Epidermal melanocyte (primary cell): ENCODE results near the gene PGS1.
"Not testable (repeated sequence)": the region's sequence is repeated elsewhere in the genome, so short reads cannot be mapped to it uniquely, and the experiment has no call there.

Experiments
- DNase-seq: peaks from one replicate; pipeline ENCODE4 v3.0.0; 2011; ENCODE audit warnings: low spot score; ENCODE audit not compliant: insufficient read length

The PGS1 gene

DNA sequence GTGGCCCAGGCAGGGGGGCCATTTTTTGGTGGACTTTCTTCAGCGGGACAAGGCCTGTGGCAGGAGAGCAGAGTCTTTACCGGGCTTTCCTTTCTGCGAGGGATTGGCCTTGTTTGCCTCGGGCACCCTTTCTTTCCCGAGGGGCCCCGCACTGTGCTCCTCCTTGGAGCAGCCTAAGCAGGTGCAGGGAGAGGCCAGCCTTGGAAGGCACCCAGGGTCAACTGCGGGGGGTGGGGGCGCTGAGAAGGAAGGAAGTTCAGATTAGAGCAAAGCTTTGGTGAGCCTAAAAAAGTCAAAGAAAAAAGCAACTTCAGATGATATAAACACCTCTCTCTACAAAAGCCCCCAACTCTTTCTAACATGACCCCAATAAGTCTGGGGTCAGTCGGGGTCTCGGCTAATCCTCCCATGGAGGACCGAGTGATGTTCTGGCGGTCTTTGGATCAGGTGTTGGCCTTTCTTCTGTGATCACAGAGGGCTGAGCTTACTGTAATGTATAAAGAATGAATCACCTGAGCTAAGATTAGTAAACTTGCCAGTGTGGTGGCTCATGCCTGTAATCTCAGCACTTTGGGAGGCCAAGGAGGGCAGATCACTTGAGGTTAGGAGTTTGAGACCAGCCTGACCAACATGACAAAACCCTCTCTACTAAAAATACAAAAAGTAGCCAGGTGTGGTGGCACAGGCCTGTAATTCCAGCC, 63.0 kb downstream of the PGS1 start:
- DNase-seq = no peak

DNA sequence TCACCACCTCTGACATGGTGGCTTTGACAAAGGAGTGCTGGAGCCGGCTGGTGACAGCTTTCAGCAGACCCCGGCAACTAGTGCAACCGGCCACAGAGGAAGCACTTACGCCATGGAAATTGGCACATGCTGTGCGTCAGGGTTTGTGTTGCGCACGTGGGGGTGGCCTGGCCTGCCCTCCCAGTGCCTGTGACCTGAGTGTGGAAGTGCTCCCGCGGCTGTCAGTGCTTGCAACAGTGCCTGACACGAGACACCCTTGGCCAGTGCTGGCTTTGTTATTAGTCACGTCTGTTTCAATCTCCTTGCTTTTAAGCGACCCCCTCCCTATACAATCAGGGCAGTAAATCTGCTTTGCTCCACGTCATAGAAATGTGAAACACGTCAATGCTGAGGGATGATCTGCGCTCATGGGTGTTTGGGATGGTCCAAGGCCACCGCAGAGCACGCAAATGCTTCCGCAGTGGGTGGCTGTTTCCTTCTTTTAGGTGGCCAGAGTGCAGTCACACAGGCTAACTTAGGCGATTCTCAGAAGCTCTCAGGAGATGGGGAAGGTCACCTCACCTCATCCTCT, 64.3 kb downstream of the PGS1 start:
- no peak for DNase-seq

DNA sequence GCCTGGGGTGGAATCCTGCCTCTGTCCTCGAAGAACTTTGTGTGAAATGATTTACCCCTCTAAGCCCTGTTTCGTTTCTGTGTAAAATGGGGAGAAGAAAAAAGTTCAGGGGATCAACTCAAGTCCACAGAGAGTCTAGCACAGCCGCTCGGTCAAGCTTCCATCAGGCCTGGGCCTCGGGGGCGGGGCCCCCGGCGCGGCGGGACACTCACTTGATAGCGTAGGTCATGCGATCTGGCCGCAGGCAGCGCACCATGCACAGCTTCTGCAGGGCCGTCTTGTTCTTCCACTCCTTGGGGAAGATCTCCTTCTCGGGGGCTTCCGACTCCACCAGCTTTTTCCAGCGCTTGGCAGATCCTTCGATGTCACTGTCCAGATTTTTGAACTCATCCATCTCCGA, 65.9 kb downstream of the PGS1 start:
- DNase-seq = no peak

DNA sequence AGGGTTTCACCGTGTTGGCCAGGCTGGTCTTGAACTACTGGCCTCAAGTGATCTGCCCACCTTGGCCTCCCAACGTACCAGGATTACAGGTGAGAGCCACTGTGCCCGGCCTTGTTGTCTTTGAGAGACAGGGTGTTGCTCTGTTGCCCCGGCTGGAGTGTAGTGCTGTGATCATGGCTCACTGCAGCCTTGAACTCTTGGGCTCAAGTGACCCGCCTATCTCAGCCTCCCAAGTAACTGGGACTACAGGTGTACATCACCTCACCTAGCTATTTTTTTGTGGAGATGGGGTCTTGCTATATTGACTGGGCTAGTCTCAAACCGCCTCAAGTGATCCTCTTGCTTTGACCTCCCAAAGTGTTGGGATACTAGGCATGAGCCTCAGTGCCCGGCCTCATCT, 68.4 kb downstream of the PGS1 start:
- DNase-seq = no peak

DNA sequence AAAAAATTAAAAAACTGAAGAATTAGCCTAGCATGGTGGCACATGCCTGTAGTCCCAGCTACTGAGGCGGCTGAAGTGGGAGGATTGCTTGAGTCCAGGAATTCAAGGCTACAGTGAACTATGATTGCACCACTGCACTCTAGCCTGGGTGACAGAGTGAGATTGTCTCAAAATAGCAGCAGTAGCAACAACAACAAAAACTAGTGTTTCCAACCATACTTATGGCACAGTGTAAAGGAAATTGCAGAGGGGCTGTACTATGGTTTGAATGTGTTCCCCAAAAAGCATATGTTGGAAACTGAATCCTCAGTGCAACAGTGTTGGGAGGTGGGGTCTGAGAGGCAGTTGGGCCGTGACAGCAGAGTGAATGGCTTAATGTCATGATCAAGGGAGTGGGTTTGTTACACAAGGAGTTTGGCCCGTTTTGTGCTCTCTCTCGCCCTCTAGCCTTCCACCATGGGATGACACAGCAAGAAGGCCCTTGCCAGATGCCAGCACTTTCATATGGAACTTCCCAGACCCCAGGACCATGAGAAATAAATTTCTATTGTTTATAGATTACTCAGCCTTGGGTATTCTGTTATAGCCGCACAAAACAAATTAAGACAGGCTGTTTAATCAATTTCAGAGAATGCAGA, 70.0 kb downstream of the PGS1 start:
- DNase-seq = no peak

DNA sequence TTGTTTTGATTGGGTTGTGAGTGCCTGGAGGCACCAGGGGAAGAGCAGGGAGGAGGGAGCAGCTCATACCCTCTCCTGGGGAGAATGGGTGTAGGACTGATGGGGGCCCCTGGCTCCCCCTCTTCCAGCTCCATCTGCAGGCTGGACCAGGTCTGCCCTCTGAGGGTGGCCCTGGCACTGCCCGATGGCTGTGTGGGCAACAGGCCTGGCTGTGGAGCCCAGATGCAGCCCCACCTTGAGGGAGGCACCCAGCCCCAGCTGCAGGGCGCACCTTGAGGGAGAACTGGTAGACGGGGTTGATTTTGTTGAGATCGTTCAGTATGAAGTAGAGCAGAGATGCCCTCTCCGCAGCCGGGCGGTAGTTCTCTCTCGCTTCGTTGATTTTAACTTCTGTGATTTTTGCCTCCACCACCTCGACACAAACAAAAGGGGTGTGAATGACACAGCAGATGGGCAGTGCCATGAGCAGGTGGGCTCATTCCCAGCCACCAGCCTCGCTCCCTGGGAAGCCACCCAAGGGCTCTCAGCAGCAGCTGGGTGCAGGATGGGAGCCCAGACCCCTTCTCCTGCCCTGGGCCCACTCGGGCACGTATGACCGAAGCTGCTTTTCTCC, 71.6 kb downstream of the PGS1 start:
- no peak for DNase-seq

DNA sequence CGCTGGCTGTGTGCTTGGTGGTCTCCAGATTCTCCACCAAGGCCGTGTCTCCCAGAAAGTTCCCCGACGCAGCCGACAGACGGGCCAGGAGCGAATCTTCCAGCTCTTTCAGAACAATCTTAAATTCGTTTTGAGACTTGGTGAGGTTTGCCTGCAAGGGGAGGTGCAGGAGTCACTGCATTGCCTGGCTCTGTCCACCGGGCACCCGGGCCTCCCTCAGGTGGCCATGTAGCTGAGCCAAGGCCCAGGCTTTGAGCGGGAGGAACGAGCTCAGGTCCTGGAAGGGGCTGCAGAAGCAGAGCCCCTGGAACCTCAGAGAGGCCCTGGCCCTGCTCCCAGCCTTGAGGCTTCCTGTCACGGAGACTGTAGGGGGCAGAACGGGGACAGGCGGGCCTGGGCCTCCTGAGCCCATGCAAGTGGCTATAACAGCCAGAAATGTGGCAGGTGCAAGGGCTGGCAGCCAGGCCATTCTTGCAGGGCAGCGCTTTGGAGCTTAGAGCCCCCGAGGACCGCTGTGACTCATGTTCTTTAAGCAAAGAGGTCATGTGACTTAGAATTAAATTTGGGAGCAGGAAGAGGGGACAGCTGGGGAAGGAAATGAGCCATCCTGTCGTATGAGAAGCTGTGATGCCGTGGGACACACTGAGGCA, 72.4 kb downstream of the PGS1 start:
- DNase-seq = no peak

DNA sequence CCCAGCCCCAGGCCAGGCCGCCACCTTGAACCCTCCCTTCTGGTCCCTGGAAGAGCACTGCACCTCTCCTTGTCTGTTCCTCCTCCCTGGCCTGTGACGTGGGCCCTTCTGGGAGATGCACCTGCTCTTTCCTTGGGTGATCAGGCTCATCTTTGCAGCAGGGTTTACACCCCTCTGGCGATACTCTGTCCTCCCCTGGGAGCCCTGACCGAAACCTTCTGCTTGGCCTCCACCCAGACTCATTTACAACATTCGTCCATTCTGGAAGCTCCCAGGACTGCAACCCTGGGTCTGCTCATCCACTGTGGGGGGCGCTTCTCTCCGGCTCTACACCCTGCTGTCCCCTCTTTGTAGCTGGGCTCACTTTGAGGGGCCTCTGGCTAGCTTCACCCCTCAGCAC, 73.3 kb downstream of the PGS1 start:
- no peak for DNase-seq

DNA sequence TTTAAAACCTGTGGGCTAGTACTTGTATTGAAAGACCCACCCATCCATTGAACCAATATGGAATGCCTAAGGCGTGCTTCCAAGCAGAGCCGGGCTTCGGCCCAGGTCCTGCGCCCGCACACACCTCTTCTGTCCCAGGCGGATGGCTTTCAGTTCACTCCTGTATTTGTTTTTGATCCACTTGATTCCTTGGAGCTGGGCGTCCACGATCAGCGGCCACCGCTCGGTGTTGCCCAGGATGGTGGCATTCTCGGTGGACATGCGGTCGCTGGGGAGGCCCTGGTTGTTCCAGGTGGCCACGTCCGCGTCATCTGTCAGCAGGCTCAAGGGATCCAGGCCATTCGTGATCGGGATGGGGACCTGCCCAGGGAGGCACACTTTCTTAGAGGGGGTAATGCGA, 75.9 kb downstream of the PGS1 start:
- no peak for DNase-seq

DNA sequence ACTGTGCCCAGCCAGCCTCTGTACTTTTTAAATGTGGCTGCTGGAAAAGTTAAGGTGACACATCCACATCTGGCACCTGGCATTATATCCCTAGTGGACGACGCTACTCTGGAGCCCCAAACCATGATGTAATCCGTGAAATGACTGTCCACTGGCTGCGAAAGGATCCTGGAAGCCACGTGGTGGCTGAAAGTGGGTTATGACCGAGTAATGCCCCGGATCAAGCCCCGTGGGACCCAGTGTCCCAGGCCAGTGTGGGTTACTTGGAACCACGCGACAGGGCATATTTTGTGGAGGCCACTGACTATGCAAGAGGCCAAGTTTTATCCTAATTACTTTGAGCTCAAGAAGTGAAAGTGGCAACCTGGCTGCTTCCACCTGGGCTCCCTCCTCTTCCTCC, 79.6 kb downstream of the PGS1 start:
- DNase-seq = no peak

DNA sequence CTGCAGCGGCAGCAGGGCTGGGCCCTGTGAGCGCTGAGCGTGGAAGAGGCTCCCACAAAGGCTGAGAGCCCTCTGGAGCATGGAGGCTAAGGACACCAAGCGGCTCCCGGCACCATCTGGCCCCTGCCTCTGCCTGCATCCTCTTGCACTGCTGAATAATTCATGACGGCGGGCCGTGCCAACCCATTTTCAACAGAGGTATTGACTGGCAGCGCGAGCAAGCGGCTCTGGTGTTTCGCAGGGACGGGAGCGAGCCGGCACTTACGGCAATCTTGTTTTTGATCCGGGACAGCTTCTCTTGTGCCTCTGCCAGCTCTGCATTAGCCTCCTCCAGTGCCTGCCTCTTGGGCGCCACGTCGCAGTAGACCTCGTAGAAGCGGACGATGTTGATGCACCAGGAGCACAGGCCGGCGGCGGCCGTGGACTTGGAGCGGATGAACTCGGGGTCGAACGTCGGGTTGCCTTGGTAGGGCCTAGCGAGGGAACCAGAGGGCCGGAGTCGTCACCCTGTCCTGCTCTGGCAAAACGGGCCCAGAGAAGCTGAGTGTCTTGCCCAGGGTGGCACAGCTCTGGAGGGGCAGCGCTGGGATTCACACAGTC, 80.4 kb downstream of the PGS1 start:
- DNase-seq = no peak

DNA sequence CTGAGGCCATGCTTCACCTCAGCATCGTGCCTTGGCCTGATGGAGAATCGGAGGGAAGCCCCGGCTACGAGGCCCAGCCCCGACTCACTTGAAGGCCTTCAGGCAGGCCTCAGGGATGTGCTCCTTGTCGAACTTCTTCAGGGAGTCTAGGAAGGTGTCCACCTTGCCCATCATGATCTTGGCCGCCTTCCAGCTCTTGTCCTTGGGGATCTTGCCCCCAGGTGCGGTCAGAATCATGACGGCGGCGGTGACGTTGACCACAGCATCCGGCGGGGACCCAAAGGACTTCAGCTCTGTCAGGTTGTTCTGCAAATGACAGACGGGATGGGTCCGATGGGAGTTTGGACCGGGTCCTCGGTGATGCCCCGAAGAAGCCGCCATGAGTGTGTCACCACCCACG, 81.2 kb downstream of the PGS1 start:
- DNase-seq = no peak

DNA sequence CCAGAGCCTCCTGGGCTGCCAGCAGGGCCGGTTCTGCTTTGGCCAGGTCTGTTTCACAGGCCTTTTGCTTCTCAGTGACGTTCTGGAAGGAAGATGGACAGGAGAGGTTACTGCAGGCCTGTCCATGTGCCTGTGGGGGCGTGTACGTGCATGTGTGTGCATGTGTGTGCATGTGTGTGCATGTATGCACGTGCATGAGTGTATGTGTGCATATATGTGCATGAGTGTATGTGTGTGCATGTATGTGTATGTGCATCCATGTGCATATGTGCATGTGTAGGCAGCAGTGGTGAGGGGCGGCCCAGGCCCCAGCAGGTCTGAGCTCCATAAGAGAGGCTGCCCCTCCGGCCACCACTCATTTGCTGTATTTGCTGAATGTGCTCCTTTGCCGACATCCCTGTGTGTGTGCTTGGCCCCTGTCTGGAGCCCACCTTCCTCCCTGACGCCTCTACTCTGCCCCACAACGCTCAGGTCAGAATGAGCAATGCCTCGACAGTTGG, 81.8 kb downstream of the PGS1 start:
- no peak for DNase-seq

DNA sequence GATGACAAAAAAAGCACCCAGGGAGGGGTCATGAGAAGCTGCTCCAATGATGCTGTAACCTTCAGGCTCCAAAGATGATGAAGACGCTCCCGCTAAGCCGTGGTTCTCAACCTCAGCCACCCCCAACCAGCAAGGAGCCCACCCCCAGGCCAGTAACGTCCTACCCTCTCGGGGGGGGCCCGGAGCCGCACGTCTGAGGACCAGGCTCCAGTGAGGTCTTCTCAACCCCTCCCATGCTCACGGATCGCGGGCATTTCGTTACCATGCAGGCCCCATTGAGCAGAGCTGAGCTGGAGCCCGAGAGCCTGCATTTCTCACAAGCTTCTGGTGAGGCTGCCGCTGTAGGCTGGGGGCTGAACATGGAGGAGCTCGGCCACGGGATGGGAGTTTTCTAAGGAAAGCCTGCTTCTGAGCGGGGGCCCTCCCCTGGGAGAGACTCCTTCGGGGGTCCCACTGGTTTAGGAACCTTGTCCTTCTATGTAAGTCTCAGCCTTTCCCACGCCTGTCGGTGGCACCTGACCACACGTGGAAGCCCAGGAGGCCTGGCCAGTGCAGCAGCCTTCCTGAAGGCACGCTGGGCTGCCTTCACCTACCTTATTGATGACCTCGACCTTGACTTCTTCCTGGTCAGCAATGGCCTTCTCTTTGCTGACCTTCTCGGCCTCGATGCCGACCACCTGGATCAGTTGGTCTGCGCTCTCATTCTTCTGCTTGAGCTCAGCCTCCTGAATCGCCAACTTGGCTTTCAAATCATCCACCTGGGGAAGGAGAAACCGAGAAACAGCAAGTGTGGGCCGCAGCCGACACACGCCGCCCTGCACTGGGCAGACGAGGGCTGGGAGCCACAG, 82.7 kb downstream of the PGS1 start:
- DNase-seq = no peak

DNA sequence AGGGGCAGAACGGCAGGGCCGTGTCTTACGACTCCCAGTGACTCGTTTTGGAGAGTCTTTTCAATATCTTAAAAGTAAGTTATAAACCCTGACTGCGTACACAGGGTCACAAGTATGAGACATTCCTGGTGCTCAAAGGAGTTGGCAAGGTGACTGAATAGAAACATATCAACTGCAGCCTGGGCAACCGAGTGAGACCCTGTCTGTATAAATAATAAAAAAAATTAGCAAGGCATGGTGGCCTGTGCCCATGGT, 83.3 kb downstream of the PGS1 start:
- no peak for DNase-seq

DNA sequence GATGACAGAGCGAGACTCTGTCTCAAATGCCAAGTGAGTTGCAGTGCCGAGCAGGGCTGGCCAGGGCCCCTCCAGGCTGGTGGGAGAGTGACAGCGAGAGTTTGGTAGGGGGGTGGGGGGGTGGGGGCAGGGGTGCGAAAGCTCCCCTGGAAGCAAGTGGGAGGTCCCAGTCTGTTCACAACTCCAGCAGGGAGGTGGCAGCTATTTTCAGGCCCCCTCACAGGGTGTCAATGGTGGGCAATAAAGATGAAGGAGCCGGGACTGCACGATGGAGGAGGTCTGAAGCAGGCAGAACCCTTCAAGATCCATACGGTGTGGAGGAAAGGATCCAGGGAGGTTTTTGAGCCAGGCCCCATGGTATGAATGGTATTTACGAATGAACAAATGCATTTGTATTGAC, 83.7 kb downstream of the PGS1 start:
- no peak for DNase-seq

DNA sequence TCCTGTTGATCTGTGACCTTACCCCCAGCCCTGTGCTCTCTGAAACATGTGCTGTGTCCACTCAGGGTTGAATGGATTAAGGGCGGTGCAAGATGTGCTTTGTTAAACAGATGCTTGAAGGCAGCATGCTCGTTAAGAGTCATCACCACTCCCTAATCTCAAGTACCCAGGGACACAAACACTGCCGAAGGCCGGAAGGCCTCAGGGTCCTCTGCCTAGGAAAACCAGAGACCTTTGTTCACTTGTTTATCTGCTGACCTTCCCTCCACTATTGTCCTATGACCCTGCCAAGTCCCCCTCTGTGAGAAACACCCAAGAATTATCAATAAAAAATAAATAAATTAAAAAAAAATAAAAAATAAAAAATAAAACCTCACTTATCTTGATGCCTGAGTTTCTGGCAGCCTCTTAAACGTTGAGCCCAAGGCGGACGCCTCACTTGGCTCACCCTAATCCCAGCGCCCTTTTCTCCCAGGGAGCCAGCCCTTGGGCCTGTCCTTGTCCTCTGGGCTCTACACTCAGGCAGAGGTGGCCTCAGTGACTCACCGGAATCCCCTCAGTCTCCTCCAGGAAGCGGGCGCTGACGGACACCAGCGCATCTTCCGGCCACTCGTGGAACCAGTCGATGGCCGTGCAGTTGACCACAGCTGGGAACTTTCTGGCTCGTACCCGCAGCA, 87.8 kb downstream of the PGS1 start:
- DNase-seq = not testable (repeated sequence)

DNA sequence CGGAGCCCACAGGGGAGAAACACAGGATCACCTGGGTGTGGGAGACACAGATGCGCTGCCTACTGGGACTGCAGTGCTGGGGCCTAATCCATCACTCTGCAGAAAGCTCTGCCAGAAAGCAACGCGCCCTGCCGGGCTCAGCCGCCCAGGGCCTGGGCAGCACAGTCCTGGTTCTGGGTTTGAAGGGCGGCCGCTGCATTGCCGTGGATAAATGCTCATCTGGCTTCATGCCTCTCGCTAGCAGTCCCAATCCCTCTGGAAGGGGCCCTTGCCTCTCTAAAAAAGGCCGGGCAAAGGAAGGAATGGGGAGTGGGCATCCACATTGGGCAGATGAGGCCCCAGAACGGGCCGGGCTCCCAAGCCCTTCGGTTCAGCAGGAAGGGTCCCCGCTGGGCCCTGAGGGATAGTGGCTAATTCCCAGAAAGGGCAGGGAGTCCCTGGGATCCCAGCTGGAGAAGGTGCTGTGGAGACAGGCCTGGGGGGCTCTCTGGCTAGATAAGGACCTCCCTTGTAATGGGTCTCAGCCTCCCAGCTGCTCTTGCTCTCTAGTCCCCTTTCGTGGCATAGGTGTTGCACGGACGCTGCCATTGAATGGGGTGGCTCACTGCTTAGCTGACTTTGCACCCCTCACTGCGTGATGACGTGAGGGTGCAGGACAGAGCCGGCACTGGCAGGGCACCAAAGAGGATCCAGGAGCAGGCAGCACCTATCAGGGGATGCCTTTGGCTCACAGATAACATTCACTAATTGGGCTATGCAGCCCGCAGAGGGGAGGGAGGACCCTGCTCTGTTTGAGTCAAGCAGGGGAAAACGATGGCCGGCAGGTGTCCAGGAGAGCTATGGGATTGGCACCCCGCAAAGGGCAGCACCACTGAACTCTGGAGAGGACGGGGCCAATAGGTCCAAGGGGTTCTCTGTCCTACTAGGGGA, 88.6 kb downstream of the PGS1 start:
- DNase-seq = no peak

DNA sequence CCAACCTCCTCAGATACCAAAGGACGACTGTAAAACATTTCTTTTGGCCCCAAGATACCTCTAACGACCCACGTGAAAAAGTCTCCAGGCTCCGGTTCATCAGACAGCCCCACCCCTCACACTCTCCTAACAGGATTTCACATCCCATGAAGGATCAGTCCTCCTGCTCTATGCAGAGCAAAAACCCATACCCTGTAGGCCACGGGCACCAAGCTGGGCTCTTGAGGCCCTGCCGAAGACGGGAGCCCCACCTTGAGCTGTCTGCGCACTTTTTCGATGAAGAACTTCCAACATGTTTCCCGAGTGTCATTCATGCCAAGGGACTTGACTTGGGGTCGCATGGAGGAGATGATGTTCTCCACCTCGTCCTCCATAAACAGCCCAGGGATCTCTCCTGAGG, 89.9 kb downstream of the PGS1 start:
- DNase-seq = no peak
